GM19099 (cell line): ENCODE data around the gene PKNOX2.

Experiments used
- POLR2A ChIP-seq: IDR thresholded peaks from 3 replicates; pipeline ENCODE4 v1.6.1; 2011; ENCODE audit warnings: low read depth; ENCODE audit not compliant: insufficient read length; ENCODE audit errors: extremely low read depth

PKNOX2 gene

GRCh38 chr11:125464270-125464662 lies 299.7 kb downstream of the PKNOX2 start:
- no peak for TF ChIP-seq POLR2A

- no peak for TF ChIP-seq POLR2A
Measured at GRCh38 chr11:125464666-125465065, 300.1 kb downstream of the PKNOX2 start.

- TF ChIP-seq POLR2A: no peak
Measured at GRCh38 chr11:125465255-125465654, 300.7 kb downstream of the PKNOX2 start.

- TF ChIP-seq POLR2A: no peak
Measured at GRCh38 chr11:125465701-125466100, 301.1 kb downstream of the PKNOX2 start.

GRCh38 chr11:125468025-125468424 lies 303.5 kb downstream of the PKNOX2 start:
- TF ChIP-seq POLR2A: no peak

GRCh38 chr11:125468852-125469251 lies 304.3 kb downstream of the PKNOX2 start:
- TF ChIP-seq POLR2A: no peak

- TF ChIP-seq POLR2A: no peak
Measured at GRCh38 chr11:125470355-125470754, 305.8 kb downstream of the PKNOX2 start.

GRCh38 chr11:125476721-125477120 lies 312.2 kb downstream of the PKNOX2 start:
- TF ChIP-seq POLR2A: no peak

GRCh38 chr11:125479137-125479536 lies 314.6 kb downstream of the PKNOX2 start:
- TF ChIP-seq POLR2A: no peak

- no peak for TF ChIP-seq POLR2A
Measured at GRCh38 chr11:125481531-125481930, 317.0 kb downstream of the PKNOX2 start.
